PFSK-1 (cell line): ENCODE measurements around the gene KLHL5.

Experiments
- FOXP2 ChIP-seq: optimal IDR thresholded peaks from 2 replicates; pipeline ENCODE3; 2011; ENCODE audit warnings: borderline replicate concordance, control low read depth, inconsistent platforms; ENCODE audit not compliant: insufficient read depth; ENCODE audit errors: extremely low read length, extremely low read depth
- POLR2AphosphoS5 ChIP-seq: IDR thresholded peaks from 2 replicates; pipeline ENCODE4 v1.6.1; 2012; ENCODE audit warnings: low read depth, mild to moderate bottlenecking, control low read depth, low read length, moderate library complexity
- SIN3A ChIP-seq: IDR thresholded peaks from 2 replicates; pipeline ENCODE4 v1.6.1; 2012; ENCODE audit warnings: mild to moderate bottlenecking, low read length, moderate library complexity, borderline replicate concordance; ENCODE audit not compliant: insufficient read depth
- TAF1 ChIP-seq: IDR thresholded peaks from 2 replicates; pipeline ENCODE4 v1.6.1; 2012; ENCODE audit warnings: low read length, control low read depth, borderline replicate concordance; ENCODE audit not compliant: insufficient read depth
- TF ChIP-seq, protein P1 (sequence below), 2 experiments: IDR thresholded peaks; 2 replicates each; pipeline versions ENCODE4 v1.6.1 to v1.8.0; 2011 to 2012; ENCODE audit warnings: low read depth in 2 of 2, low read length in 2 of 2, control low read depth in 1 of 2, inconsistent platforms in 1 of 2, mild to moderate bottlenecking in 1 of 2, moderate library complexity in 1 of 2; ENCODE audit not compliant: insufficient read depth in 1 of 2

KLHL5 gene

GRCh38 chr4:39022241-39022640, 39.8 kb upstream of the KLHL5 start:
- TF ChIP-seq POLR2AphosphoS5 (no peak), TAF1 (no peak), FOXP2 (no peak), SIN3A (no peak)
- TF ChIP-seq, protein P1, sequence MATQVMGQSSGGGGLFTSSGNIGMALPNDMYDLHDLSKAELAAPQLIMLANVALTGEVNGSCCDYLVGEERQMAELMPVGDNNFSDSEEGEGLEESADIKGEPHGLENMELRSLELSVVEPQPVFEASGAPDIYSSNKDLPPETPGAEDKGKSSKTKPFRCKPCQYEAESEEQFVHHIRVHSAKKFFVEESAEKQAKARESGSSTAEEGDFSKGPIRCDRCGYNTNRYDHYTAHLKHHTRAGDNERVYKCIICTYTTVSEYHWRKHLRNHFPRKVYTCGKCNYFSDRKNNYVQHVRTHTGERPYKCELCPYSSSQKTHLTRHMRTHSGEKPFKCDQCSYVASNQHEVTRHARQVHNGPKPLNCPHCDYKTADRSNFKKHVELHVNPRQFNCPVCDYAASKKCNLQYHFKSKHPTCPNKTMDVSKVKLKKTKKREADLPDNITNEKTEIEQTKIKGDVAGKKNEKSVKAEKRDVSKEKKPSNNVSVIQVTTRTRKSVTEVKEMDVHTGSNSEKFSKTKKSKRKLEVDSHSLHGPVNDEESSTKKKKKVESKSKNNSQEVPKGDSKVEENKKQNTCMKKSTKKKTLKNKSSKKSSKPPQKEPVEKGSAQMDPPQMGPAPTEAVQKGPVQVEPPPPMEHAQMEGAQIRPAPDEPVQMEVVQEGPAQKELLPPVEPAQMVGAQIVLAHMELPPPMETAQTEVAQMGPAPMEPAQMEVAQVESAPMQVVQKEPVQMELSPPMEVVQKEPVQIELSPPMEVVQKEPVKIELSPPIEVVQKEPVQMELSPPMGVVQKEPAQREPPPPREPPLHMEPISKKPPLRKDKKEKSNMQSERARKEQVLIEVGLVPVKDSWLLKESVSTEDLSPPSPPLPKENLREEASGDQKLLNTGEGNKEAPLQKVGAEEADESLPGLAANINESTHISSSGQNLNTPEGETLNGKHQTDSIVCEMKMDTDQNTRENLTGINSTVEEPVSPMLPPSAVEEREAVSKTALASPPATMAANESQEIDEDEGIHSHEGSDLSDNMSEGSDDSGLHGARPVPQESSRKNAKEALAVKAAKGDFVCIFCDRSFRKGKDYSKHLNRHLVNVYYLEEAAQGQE (IDR thresholded peaks at IDR 0.05; ENCODE audit: insufficient read depth in 1 of 2, low read depth in 2 of 2, low read length in 2 of 2), result no peak

GRCh38 chr4:39023059-39023458, 39.0 kb upstream of the KLHL5 start:
- no peak for TF ChIP-seq SIN3A
- no peak for TF ChIP-seq FOXP2
- no peak for TF ChIP-seq TAF1
- TF ChIP-seq POLR2AphosphoS5, result no peak
- TF ChIP-seq, protein P1 (IDR thresholded peaks at IDR 0.05; ENCODE audit: insufficient read depth in 1 of 2, low read depth in 2 of 2, low read length in 2 of 2), result no peak

DNA sequence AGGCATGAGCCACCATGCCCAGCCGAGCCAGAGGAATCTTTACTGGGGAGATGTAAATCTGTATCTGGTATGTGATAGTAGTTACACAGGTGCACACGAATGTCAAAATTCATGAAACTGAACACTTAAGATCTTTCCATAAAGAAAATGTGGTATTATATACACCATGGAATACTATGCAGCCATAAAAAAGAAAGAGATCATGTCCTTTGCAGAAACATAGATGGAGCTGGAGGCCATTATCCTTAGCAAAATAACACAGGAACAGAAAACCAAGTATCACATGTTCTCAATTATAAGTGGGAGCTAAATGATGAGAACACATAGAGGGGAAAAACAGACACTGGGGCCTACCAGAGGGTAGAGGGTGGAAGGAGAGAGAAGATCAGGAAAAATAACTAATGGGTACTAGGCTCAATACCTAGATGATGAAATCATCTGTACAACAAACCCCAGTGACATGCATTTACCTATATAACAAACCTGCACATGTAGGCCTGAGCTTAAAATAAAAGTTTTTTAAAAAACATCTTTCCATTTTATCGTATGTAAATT, 37.6 kb upstream of the KLHL5 start:
- TF ChIP-seq TAF1, result no peak
- TF ChIP-seq, protein P1 (IDR thresholded peaks at IDR 0.05; ENCODE audit: insufficient read depth in 1 of 2, low read depth in 2 of 2, low read length in 2 of 2), result no peak
- no peak for TF ChIP-seq POLR2AphosphoS5
- TF ChIP-seq FOXP2, result no peak
- no peak for TF ChIP-seq SIN3A

DNA sequence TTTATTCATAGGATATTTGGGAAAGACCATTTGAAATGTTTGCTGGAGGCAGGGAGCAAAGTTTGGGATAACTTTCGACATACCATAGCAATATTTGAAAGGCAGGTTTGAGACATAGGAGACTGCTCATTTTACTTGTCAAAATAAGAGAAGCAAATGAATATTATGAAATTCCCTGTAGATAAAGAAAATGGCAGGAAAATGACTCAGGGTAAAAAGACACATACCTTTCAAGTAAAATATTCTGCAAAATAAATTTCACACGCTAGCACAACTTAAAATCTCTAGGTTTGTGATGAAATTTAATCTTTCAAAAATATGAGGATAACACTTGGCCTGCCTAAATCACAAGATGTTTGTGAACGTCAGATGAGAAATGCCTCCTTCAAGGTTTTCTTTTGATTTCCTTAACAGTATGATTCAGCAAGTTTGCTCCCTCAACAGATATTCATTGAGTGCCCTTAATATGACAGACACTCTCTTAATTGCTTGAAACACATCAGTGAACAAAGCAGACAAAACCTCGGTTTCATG, 36.4 kb upstream of the KLHL5 start:
- TF ChIP-seq, protein P1 (IDR thresholded peaks at IDR 0.05; ENCODE audit: insufficient read depth in 1 of 2, low read depth in 2 of 2, low read length in 2 of 2), result no peak
- no peak for TF ChIP-seq TAF1
- TF ChIP-seq SIN3A, result no peak

- no peak for TF ChIP-seq SIN3A
- TF ChIP-seq, protein P1 (IDR thresholded peaks at IDR 0.05; ENCODE audit: insufficient read depth in 1 of 2, low read depth in 2 of 2, low read length in 2 of 2), result no peak
Observed at GRCh38 chr4:39026096-39026495, 35.9 kb upstream of the KLHL5 start.
